Measurements from ENCODE around the gene CEACAM7.

Gene CEACAM7

DNA sequence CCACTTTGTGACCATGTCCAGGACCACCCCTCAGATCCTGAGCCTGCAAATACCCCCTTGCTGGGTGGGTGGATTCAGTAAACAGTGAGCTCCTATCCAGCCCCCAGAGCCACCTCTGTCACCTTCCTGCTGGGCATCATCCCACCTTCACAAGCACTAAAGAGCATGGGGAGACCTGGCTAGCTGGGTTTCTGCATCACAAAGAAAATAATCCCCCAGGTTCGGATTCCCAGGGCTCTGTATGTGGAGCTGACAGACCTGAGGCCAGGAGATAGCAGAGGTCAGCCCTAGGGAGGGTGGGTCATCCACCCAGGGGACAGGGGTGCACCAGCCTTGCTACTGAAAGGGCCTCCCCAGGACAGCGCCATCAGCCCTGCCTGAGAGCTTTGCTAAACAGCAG, 7.7 kb upstream of the CEACAM7 start:
- H3K27ac ChIP-seq (replicated peaks), result no peak overlapping the region
- H3K4me3 ChIP-seq (replicated peaks; ENCODE audit: insufficient read depth, low read length), result no peak overlapping the region
- DNase-seq (ENCODE audit: low read depth in 1 of 2, low spot score in 1 of 2), result no peak
- H3K27me3 ChIP-seq (ENCODE audit: insufficient read depth, poor library complexity, severe bottlenecking), result peaks cover 3% of the 10 kb centered on the region
- TF ChIP-seq SPI1 (IDR thresholded peaks at IDR 0.05; ENCODE audit: borderline replicate concordance, low read depth) (no peak), GABPA (IDR thresholded peaks at IDR 0.05; ENCODE audit: low read depth) (no peak), POLR2AphosphoS5 (IDR thresholded peaks at IDR 0.05; ENCODE audit: low read depth) (no peak)
- TF ChIP-seq, protein P1, sequence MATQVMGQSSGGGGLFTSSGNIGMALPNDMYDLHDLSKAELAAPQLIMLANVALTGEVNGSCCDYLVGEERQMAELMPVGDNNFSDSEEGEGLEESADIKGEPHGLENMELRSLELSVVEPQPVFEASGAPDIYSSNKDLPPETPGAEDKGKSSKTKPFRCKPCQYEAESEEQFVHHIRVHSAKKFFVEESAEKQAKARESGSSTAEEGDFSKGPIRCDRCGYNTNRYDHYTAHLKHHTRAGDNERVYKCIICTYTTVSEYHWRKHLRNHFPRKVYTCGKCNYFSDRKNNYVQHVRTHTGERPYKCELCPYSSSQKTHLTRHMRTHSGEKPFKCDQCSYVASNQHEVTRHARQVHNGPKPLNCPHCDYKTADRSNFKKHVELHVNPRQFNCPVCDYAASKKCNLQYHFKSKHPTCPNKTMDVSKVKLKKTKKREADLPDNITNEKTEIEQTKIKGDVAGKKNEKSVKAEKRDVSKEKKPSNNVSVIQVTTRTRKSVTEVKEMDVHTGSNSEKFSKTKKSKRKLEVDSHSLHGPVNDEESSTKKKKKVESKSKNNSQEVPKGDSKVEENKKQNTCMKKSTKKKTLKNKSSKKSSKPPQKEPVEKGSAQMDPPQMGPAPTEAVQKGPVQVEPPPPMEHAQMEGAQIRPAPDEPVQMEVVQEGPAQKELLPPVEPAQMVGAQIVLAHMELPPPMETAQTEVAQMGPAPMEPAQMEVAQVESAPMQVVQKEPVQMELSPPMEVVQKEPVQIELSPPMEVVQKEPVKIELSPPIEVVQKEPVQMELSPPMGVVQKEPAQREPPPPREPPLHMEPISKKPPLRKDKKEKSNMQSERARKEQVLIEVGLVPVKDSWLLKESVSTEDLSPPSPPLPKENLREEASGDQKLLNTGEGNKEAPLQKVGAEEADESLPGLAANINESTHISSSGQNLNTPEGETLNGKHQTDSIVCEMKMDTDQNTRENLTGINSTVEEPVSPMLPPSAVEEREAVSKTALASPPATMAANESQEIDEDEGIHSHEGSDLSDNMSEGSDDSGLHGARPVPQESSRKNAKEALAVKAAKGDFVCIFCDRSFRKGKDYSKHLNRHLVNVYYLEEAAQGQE (IDR thresholded peaks at IDR 0.05; ENCODE audit: insufficient replicate concordance, low read depth), result no peak
- TF ChIP-seq, protein P2, sequence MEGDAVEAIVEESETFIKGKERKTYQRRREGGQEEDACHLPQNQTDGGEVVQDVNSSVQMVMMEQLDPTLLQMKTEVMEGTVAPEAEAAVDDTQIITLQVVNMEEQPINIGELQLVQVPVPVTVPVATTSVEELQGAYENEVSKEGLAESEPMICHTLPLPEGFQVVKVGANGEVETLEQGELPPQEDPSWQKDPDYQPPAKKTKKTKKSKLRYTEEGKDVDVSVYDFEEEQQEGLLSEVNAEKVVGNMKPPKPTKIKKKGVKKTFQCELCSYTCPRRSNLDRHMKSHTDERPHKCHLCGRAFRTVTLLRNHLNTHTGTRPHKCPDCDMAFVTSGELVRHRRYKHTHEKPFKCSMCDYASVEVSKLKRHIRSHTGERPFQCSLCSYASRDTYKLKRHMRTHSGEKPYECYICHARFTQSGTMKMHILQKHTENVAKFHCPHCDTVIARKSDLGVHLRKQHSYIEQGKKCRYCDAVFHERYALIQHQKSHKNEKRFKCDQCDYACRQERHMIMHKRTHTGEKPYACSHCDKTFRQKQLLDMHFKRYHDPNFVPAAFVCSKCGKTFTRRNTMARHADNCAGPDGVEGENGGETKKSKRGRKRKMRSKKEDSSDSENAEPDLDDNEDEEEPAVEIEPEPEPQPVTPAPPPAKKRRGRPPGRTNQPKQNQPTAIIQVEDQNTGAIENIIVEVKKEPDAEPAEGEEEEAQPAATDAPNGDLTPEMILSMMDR (IDR thresholded peaks at IDR 0.05; ENCODE audit: insufficient read depth, low read length), result no peak

DNA sequence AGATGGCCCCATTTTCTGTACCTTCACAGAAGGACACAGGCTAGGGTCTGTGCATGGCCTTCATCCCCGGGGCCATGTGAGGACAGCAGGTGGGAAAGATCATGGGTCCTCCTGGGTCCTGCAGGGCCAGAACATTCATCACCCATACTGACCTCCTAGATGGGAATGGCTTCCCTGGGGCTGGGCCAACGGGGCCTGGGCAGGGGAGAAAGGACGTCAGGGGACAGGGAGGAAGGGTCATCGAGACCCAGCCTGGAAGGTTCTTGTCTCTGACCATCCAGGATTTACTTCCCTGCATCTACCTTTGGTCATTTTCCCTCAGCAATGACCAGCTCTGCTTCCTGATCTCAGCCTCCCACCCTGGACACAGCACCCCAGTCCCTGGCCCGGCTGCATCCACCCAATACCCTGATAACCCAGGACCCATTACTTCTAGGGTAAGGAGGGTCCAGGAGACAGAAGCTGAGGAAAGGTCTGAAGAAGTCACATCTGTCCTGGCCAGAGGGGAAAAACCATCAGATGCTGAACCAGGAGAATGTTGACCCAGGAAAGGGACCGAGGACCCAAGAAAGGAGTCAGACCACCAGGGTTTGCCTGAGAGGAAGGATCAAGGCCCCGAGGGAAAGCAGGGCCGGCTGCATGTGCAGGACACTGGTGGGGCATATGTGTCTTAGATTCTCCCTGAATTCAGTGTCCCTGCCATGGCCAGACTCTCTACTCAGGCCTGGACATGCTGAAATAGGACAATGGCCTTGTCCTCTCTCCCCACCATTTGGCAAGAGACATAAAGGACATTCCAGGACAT, 7.0 kb upstream of the CEACAM7 start:
- Histone ChIP-seq H3K4me3 (replicated peaks; ENCODE audit: insufficient read depth, low read length) (no peak overlapping the region), H3K27ac (replicated peaks) (no peak overlapping the region), H3K27me3 (ENCODE audit: insufficient read depth, poor library complexity, severe bottlenecking) (peaks cover 3% of the 10 kb centered on the region)
- TF ChIP-seq GABPA (IDR thresholded peaks at IDR 0.05; ENCODE audit: low read depth) (no peak), SPI1 (IDR thresholded peaks at IDR 0.05; ENCODE audit: borderline replicate concordance, low read depth) (no peak), POLR2AphosphoS5 (IDR thresholded peaks at IDR 0.05; ENCODE audit: low read depth) (no peak)
- TF ChIP-seq, protein P1 (IDR thresholded peaks at IDR 0.05; ENCODE audit: insufficient replicate concordance, low read depth), result no peak
- TF ChIP-seq, protein P2 (IDR thresholded peaks at IDR 0.05; ENCODE audit: insufficient read depth, low read length), result no peak
- no peak for DNase-seq (ENCODE audit: low read depth in 1 of 2, low spot score in 1 of 2)

DNA sequence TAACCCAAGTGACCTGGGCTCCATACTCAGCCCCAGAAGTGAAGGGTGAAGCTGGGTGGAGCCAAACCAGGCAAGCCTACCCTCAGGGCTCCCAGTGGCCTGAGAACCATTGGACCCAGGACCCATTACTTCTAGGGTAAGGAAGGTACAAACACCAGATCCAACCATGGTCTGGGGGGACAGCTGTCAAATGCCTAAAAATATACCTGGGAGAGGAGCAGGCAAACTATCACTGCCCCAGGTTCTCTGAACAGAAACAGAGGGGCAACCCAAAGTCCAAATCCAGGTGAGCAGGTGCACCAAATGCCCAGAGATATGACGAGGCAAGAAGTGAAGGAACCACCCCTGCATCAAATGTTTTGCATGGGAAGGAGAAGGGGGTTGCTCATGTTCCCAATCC, 6.1 kb upstream of the CEACAM7 start:
- DNase-seq (ENCODE audit: low read depth in 1 of 2, low spot score in 1 of 2), result no peak

More for the DNA sequence above, 6.1 kb upstream of the CEACAM7 start:
- peaks cover 3% of the 10 kb centered on the region for H3K27me3 ChIP-seq (ENCODE audit: insufficient read depth, poor library complexity, severe bottlenecking)
- TF ChIP-seq, protein P1 (IDR thresholded peaks at IDR 0.05; ENCODE audit: insufficient replicate concordance, low read depth), result no peak
- no peak for TF ChIP-seq POLR2AphosphoS5 (IDR thresholded peaks at IDR 0.05; ENCODE audit: low read depth)
- no peak for TF ChIP-seq SPI1 (IDR thresholded peaks at IDR 0.05; ENCODE audit: borderline replicate concordance, low read depth)
- TF ChIP-seq GABPA (IDR thresholded peaks at IDR 0.05; ENCODE audit: low read depth), result no peak
- H3K4me3 ChIP-seq (replicated peaks; ENCODE audit: insufficient read depth, low read length), result no peak overlapping the region
- no peak overlapping the region for H3K27ac ChIP-seq (replicated peaks)

Data from HL-60 (cell line).